Uterus (tissue), 4 donors: ENCODE results near the gene LCMT2. TPM values are rescaled to one million over a fixed set of nuclear protein-coding genes. Genes with fewer than 3 reads are reported as not detected.

Experiments
- DNase-seq, 2 donors: peaks; one replicate each; pipeline ENCODE4 v3.0.0-alpha.2; 2019 to 2020
- H3K27ac ChIP-seq, 2 donors: fragments of 200-600 bp; sonication (generic); 1 replicate in 1 of 2; 2 replicates in 1 of 2; pipeline ENCODE4 v1.5.1; 2016 to 2018
- H3K27me3 ChIP-seq, 2 donors: fragments of 200-600 bp; sonication (generic); one replicate each; pipeline ENCODE4 v1.5.1; 2018 to 2019; ENCODE audit warnings: control low read depth in 1 of 2
- H3K36me3 ChIP-seq, 2 donors: fragments of 200-600 bp; sonication (generic); one replicate each; pipeline ENCODE4 v1.5.1; 2019; ENCODE audit warnings: control low read depth in 1 of 2
- H3K4me1 ChIP-seq, 2 donors: fragments of 200-600 bp; sonication (generic); one replicate each; pipeline ENCODE4 v1.5.1; 2018 to 2019; ENCODE audit warnings: control low read depth in 1 of 2
- H3K4me3 ChIP-seq, 2 donors: fragments of 200-600 bp; sonication (generic); 1 replicate in 1 of 2; 2 replicates in 1 of 2; pipeline ENCODE4 v1.5.1; 2018 to 2019; ENCODE audit warnings: mild to moderate bottlenecking in 1 of 2
- H3K9me3 ChIP-seq, 2 donors: fragments of 200-600 bp; sonication (generic); one replicate each; pipeline ENCODE4 v1.5.1; 2019; ENCODE audit warnings: control low read depth in 1 of 2
- POLR2A ChIP-seq, 2 donors: fragments of 450-650 bp; IDR thresholded peaks; one replicate each; pipeline ENCODE4 v1.6.1; 2016; ENCODE audit warnings: antibody characterized with exemption in 2 of 2, mild to moderate bottlenecking in 1 of 2, moderate library complexity in 1 of 2
- intact Hi-C: fragments of 100-400 bp; cut with DNase I; formaldehyde crosslinking; loops from one replicate; pipeline ENCODE4 v1.15.1; 2023; ENCODE audit warnings: low total_unique reads
- total RNA-seq, 4 donors: library from RNA; depleted of rRNA in 3 of 4; stranded (reverse); fragments of >200 nt in 3 of 4; gene quantifications; one replicate each; pipeline versions ENCODE4 v1.1.0 to v1.2.4, GENCODE V29; 2014 to 2023
- TF ChIP-seq, protein P1 (sequence below), 4 experiments: fragments of 200-600 bp in 2 of 4; fragments of 450-650 bp in 2 of 4; sonication (generic) in 2 of 4; IDR thresholded peaks; one replicate each; pipeline ENCODE4 v1.5.1; 2016 to 2019; ENCODE audit warnings: antibody characterized with exemption in 4 of 4, mild to moderate bottlenecking in 2 of 4, moderate library complexity in 1 of 4
- donor health status: DM: yes; HTN: yes; CAD: no.

The LCMT2 gene
- total RNA-seq, 4 donors from 2014 or later = 9.5 to 28.2 (median 12.3) TPM

DNA sequence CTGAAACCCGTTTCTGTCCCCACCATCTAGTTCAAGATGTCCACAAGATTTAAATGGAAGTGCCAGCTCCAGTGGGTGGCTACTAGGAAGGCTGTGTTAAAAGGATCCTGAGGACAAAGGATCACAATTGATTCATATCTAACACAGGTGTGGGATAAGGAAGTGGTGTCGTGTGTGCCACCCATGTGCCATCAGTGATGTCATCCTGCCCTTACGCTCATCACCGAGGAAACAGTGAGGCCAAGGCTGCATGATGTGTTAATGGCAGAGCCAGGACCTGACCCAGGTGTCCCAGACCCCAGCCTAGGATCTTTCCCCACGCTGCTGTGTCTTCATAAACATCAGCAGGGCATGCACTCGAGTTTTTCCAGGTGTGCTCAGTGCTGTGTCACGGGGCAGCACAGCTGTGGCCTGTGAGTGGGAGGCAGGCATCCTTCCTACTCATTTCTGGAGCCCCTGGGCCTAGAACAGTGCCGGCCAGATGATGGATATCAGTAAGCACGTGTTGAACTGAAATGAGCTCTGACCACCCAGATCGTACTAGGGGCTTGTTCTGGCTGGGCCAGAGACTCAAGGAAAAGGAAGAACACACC is 53.0 kb downstream of the LCMT2 start:
- DNase-seq = no peak
- H3K27ac ChIP-seq = no peak overlapping the region
- H3K9me3 ChIP-seq = no peaks in the 10 kb centered on the region
- intact Hi-C loops = no loop called here
- no peak overlapping the region for H3K4me3 ChIP-seq
- no peaks in the 10 kb centered on the region for H3K4me1 ChIP-seq
- no peaks in the 10 kb centered on the region for H3K36me3 ChIP-seq
- H3K27me3 ChIP-seq = no peaks in the 10 kb centered on the region
- TF ChIP-seq POLR2A (IDR thresholded peaks at IDR 0.05) = no peak
- TF ChIP-seq, protein P1, sequence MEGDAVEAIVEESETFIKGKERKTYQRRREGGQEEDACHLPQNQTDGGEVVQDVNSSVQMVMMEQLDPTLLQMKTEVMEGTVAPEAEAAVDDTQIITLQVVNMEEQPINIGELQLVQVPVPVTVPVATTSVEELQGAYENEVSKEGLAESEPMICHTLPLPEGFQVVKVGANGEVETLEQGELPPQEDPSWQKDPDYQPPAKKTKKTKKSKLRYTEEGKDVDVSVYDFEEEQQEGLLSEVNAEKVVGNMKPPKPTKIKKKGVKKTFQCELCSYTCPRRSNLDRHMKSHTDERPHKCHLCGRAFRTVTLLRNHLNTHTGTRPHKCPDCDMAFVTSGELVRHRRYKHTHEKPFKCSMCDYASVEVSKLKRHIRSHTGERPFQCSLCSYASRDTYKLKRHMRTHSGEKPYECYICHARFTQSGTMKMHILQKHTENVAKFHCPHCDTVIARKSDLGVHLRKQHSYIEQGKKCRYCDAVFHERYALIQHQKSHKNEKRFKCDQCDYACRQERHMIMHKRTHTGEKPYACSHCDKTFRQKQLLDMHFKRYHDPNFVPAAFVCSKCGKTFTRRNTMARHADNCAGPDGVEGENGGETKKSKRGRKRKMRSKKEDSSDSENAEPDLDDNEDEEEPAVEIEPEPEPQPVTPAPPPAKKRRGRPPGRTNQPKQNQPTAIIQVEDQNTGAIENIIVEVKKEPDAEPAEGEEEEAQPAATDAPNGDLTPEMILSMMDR (IDR thresholded peaks at IDR 0.05) = no peak

DNA sequence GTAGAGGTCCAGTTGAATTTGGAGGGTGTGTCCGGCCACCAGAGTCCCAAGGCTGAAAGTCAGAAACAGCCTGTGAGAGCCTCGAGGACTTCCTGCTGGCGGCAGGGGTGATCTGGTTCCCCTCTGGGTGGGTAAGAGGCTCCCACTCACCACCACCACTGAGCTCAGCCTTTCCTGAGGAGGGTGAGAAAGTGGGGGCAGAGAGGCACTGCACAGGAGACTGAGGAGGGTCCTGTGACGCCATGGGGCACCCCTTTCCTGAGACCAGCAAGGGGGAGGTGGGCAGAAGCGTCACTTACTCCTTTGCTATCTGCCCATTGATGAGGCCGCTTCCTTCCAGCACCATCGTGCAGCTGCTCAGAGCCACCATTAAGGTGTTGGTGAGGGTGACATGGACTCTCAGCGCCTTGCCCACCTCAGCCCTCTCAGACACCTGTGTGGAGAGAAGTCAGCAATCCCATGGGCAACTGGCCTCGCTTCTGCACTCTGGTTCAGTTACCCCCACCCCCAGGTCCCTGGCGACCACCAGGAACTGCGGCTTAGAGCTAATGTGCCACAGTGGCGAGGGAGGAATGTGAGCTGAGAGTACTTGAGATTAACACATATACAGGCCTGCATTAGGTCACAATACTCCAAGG is 53.7 kb downstream of the LCMT2 start:
- TF ChIP-seq, protein P1 (IDR thresholded peaks at IDR 0.05) = no peak
- TF ChIP-seq POLR2A (IDR thresholded peaks at IDR 0.05) = no peak
- Histone ChIP-seq H3K9me3 (no peaks in the 10 kb centered on the region), H3K27ac (no peak overlapping the region), H3K27me3 (no peaks in the 10 kb centered on the region), H3K4me1 (no peaks in the 10 kb centered on the region), H3K4me3 (no peak overlapping the region), H3K36me3 (no peaks in the 10 kb centered on the region)
- intact Hi-C loops = no loop called here
- no peak for DNase-seq

DNA sequence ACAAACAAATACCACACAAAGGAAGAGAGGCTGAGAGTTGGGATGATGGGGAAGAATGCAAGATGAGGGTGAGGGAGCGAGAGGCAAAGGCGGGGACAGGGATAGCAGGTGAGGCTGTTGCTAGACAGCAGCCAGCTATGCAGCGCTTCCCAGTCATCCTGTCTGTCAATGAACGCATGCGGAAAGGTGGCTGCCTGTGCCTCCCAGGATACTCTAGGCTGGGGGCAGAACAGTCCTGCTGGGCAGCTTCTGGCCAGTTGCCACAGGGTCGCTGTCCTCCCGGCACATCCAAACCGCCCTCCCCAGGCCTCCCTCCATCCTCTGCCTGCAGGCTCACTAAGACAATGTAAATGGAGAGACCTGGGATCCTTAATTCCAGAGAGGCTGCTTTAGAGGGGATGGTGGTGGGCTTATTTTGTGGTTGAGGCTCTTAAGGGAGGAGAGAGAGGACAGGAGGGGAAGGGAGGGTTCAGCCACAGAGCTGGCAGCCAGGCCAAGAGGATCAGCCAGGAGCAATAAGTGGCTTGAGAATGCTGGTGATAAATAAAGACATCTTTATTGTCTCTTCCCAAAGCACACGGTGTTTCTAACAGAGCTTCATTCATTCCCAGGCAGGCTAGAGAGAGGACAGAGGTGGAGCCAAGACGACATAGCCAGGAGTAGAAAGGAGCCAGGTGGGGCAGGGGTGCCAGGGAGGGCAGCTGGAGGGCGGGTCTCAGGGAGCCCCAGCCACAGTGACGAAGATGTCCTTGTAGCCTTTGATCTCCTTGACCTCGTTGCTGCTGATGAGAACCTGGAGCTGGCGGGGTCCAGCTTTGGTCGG is 54.4 kb downstream of the LCMT2 start:
- TF ChIP-seq, protein P1 (IDR thresholded peaks at IDR 0.05) = no peak
- TF ChIP-seq POLR2A (IDR thresholded peaks at IDR 0.05) = no peak
- H3K4me3 ChIP-seq = no peak overlapping the region
- no peak for DNase-seq
- H3K27ac ChIP-seq = no peak overlapping the region
- no peaks in the 10 kb centered on the region for H3K9me3 ChIP-seq
- intact Hi-C loops = no loop called here
- no peaks in the 10 kb centered on the region for H3K36me3 ChIP-seq
- H3K4me1 ChIP-seq = no peaks in the 10 kb centered on the region
- H3K27me3 ChIP-seq = no peaks in the 10 kb centered on the region

DNA sequence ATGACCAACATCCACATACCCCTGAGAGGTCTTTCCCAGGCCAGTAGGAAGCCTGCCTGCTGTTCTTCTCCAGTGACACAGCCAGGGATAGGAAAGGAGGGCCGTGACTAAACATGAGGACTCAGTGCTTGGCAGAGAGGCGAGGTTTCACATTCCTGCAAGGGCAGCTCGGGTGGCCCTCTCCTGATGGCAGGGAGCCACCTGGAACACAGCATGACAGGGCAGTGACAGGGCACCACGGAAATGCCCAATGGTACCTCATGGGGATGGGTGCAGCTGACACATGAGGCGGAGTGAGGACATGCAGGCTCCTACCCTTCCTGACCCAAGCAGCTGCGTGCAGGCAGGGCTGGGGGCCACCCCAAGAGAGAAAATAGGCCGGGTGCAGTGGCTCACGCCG is 56.2 kb downstream of the LCMT2 start:
- Histone ChIP-seq H3K27ac (no peak overlapping the region), H3K27me3 (no peaks in the 10 kb centered on the region), H3K36me3 (no peaks in the 10 kb centered on the region), H3K4me3 (no peak overlapping the region), H3K4me1 (no peaks in the 10 kb centered on the region), H3K9me3 (no peaks in the 10 kb centered on the region)
- intact Hi-C loops = no loop called here
- TF ChIP-seq, protein P1 (IDR thresholded peaks at IDR 0.05) = no peak
- no peak for TF ChIP-seq POLR2A (IDR thresholded peaks at IDR 0.05)
- no peak for DNase-seq

Other genes with a start within 250 kb of the LCMT2 start
- 100 to 1,000 TPM in 1 of 4 donors, 10 to 100 TPM in 3; 30.9 to 156 (median 60.3) TPM for gene UBR1, start 224.5 kb downstream of the LCMT2 start, total RNA-seq
- 10 to 100 TPM; 18.8 to 56.6 (median 22.5) TPM for gene TMEM62, start 197.0 kb downstream of the LCMT2 start, total RNA-seq
- 10 to 100 TPM; 27.9 to 45.6 (median 44.0) TPM for gene CCNDBP1, start 145.2 kb downstream of the LCMT2 start, total RNA-seq
- 1 to 10 TPM in 1 of 4 donors, not detected in 3; 2.6 TPM for gene EPB42, start 109.6 kb downstream of the LCMT2 start, total RNA-seq
- gene TGM5, start 63.6 kb downstream of the LCMT2 start, total RNA-seq = not detected
- not detected for gene TGM7, start 28.3 kb downstream of the LCMT2 start, total RNA-seq
- 10 to 100 TPM in 3 of 4 donors, 1 to 10 TPM in 1; 5.4 to 39.3 (median 20.5) TPM for gene ZSCAN29, start 40.5 kb upstream of the LCMT2 start, total RNA-seq
- gene TUBGCP4, start 40.5 kb upstream of the LCMT2 start, total RNA-seq = 10 to 100 TPM in 2 of 4 donors, 1 to 10 TPM in 2; 6.9 to 21.2 (median 14.5) TPM
- 100 to 1,000 TPM in 1 of 4 donors, 10 to 100 TPM in 3; 30.2 to 150 (median 51.4) TPM for gene TP53BP1, start 162.6 kb upstream of the LCMT2 start, total RNA-seq
- 10 to 100 TPM in 3 of 4 donors, 1 to 10 TPM in 1; 5.9 to 27.6 (median 12.8) TPM for gene MAP1A, start 187.0 kb upstream of the LCMT2 start, total RNA-seq